Panc1 (cell line): ENCODE results near the gene ATR. TPM values are rescaled to one million over a fixed set of nuclear protein-coding genes. Genes with fewer than 3 reads are reported as not detected.

Source experiments
- ATAC-seq: fragments of 200-7000 bp; cut with Tn5 transposase; 2 replicates; pipeline ENCODE4 v1.9.1; 2020; ENCODE audit warnings: mild to moderate bottlenecking, moderate library complexity
- BruUV-seq: library from RNA; stranded (reverse); fragments of 400-500 nt; replicated peaks from 2 replicates; lab custom pipeline; 2021; lab: Mats Ljungman, UMichigan
- CTCF ChIA-PET: fragments of 300-600 bp; sonication (Branson Sonifier 250); formaldehyde crosslinking; loops from one replicate; lab custom pipeline; 2022; ENCODE audit warnings: antibody characterized with exemption; lab: Charles Lee
- POLR2A ChIA-PET: fragments of 300-600 bp; sonication (Branson Sonifier 250); formaldehyde crosslinking; loops from one replicate; lab custom pipeline; 2022; ENCODE audit warnings: antibody characterized with exemption; lab: Charles Lee
- DNase-seq: peaks from one replicate; pipeline ENCODE4 v3.0.0-alpha.2; 2010; ENCODE audit warnings: low read depth, low spot score
- H3K27ac ChIP-seq: 2 replicates; pipeline ENCODE4 v1.5.1; 2011; ENCODE audit warnings: mild to moderate bottlenecking, low read length, inconsistent platforms
- H3K27me3 ChIP-seq: fragments of 200-500 bp; sonication (Bioruptor generic); 2 replicates; pipeline ENCODE4 v1.6.0; 2014; ENCODE audit warnings: low read length, inconsistent platforms; ENCODE audit not compliant: control insufficient read depth, insufficient read depth
- H3K36me3 ChIP-seq: fragments of 200-500 bp; sonication (Bioruptor generic); 2 replicates; pipeline ENCODE4 v1.5.1; 2014; ENCODE audit warnings: inconsistent platforms, mild to moderate bottlenecking, low read length, moderate library complexity; ENCODE audit not compliant: control insufficient read depth, insufficient read depth
- H3K4me1 ChIP-seq: 2 replicates; pipeline ENCODE4 v1.5.1; 2011; ENCODE audit warnings: inconsistent platforms, mild to moderate bottlenecking, low read length, moderate library complexity; ENCODE audit not compliant: control insufficient read depth, insufficient read depth
- H3K4me3 ChIP-seq, 2 experiments: 2 replicates each; pipeline ENCODE4 v1.5.1; 2011 to 2012; ENCODE audit warnings: low read depth in 2 of 2, low read length in 2 of 2, mild to moderate bottlenecking in 2 of 2, inconsistent platforms in 1 of 2, moderate library complexity in 1 of 2
- H3K9me3 ChIP-seq: fragments of 200-500 bp; sonication (Bioruptor generic); 2 replicates; pipeline ENCODE4 v1.5.1; 2014; ENCODE audit warnings: low read depth, mild to moderate bottlenecking, inconsistent platforms, low read length, moderate library complexity; ENCODE audit not compliant: control insufficient read depth, insufficient read depth
- POLR2AphosphoS5 ChIP-seq: IDR thresholded peaks from 2 replicates; pipeline ENCODE4 v1.6.1; 2012; ENCODE audit warnings: mild to moderate bottlenecking, low read depth, low read length, moderate library complexity
- SIN3A ChIP-seq: IDR thresholded peaks from 2 replicates; pipeline ENCODE4 v1.6.1; 2012; ENCODE audit warnings: low read depth, mild to moderate bottlenecking, low read length, moderate library complexity, borderline replicate concordance; ENCODE audit not compliant: insufficient read depth
- TCF7L2 ChIP-seq: IDR thresholded peaks from 2 replicates; pipeline ENCODE4 v1.6.1; 2011; ENCODE audit warnings: mild to moderate bottlenecking, low read depth, low read length, inconsistent platforms
- in situ Hi-C: cut with HindIII; loops from 2 replicates; pipeline ENCODE4 v1.10.0; 2016; ENCODE audit warnings: low sequenced_read_pairs, low pct_unique_long_range_greater_than_20kb
- intact Hi-C: fragments of 100-400 bp; cut with micrococcal nuclease; formaldehyde crosslinking; loops from one replicate; pipeline ENCODE4 v1.10.0; 2022; ENCODE audit not compliant: unreplicated experiment
- total RNA-seq: library from RNA; stranded (reverse); gene quantifications from one replicate; pipeline ENCODE4 v1.2.1, GENCODE V29; 2021; ENCODE audit not compliant: unreplicated experiment
- TF ChIP-seq, protein P1 (sequence below), 2 experiments: IDR thresholded peaks; 2 replicates each; pipeline ENCODE4 v1.6.1; 2011 to 2012; ENCODE audit warnings: low read depth in 2 of 2, control low read depth in 1 of 2, low read length in 1 of 2, mild to moderate bottlenecking in 1 of 2, moderate library complexity in 1 of 2; ENCODE audit not compliant: insufficient read depth in 1 of 2
- TF ChIP-seq, protein P2 (sequence below): fragments of 450-650 bp; IDR thresholded peaks from 2 replicates; pipeline ENCODE4 v1.5.1; 2017; ENCODE audit warnings: mild to moderate bottlenecking

The ATR gene
- total RNA-seq, 1 experiment from 2014 or later, result 38.6 TPM

DNA sequence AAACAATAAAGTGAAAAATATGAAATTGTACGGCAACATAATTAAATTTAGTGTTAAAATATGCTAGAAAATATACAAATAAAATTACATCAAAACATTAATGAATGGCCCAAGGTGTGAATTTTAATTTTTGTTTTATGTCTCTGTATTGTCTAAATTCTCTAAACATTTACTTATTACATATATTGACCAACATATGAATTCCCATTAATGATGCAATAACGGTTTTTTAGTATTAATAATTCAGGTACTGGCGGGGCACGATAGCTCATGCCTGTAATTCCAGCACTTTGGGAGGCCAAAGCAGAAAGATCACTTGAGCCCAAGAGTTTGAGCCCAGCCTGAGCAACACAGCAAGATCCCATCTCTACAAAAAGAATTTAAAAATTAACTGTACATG lies 110.1 kb downstream of the ATR start:
- no peak for ATAC-seq
- in situ Hi-C loops, result no loop called here
- intact Hi-C loops, result no loop called here
- no peak for DNase-seq
- Histone ChIP-seq H3K9me3 (no peaks in the 10 kb centered on the region), H3K4me3 (no peak overlapping the region), H3K36me3 (no peaks in the 10 kb centered on the region; the same call in 1 of the 2 replicates), H3K4me1 (no peaks in the 10 kb centered on the region), H3K27me3 (no peaks in the 10 kb centered on the region), H3K27ac (no peak overlapping the region)
- ChIA-PET CTCF (no interaction called here), POLR2A (no interaction called here)
- no TSS peak for BruUV-seq
- TF ChIP-seq POLR2AphosphoS5, result no peak
- no peak for TF ChIP-seq TCF7L2
- TF ChIP-seq, protein P1, sequence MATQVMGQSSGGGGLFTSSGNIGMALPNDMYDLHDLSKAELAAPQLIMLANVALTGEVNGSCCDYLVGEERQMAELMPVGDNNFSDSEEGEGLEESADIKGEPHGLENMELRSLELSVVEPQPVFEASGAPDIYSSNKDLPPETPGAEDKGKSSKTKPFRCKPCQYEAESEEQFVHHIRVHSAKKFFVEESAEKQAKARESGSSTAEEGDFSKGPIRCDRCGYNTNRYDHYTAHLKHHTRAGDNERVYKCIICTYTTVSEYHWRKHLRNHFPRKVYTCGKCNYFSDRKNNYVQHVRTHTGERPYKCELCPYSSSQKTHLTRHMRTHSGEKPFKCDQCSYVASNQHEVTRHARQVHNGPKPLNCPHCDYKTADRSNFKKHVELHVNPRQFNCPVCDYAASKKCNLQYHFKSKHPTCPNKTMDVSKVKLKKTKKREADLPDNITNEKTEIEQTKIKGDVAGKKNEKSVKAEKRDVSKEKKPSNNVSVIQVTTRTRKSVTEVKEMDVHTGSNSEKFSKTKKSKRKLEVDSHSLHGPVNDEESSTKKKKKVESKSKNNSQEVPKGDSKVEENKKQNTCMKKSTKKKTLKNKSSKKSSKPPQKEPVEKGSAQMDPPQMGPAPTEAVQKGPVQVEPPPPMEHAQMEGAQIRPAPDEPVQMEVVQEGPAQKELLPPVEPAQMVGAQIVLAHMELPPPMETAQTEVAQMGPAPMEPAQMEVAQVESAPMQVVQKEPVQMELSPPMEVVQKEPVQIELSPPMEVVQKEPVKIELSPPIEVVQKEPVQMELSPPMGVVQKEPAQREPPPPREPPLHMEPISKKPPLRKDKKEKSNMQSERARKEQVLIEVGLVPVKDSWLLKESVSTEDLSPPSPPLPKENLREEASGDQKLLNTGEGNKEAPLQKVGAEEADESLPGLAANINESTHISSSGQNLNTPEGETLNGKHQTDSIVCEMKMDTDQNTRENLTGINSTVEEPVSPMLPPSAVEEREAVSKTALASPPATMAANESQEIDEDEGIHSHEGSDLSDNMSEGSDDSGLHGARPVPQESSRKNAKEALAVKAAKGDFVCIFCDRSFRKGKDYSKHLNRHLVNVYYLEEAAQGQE (IDR thresholded peaks at IDR 0.05; ENCODE audit: insufficient read depth in 1 of 2, low read depth in 2 of 2, low read length in 1 of 2), result no peak
- no peak for TF ChIP-seq SIN3A
- TF ChIP-seq, protein P2, sequence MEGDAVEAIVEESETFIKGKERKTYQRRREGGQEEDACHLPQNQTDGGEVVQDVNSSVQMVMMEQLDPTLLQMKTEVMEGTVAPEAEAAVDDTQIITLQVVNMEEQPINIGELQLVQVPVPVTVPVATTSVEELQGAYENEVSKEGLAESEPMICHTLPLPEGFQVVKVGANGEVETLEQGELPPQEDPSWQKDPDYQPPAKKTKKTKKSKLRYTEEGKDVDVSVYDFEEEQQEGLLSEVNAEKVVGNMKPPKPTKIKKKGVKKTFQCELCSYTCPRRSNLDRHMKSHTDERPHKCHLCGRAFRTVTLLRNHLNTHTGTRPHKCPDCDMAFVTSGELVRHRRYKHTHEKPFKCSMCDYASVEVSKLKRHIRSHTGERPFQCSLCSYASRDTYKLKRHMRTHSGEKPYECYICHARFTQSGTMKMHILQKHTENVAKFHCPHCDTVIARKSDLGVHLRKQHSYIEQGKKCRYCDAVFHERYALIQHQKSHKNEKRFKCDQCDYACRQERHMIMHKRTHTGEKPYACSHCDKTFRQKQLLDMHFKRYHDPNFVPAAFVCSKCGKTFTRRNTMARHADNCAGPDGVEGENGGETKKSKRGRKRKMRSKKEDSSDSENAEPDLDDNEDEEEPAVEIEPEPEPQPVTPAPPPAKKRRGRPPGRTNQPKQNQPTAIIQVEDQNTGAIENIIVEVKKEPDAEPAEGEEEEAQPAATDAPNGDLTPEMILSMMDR, result no peak

DNA sequence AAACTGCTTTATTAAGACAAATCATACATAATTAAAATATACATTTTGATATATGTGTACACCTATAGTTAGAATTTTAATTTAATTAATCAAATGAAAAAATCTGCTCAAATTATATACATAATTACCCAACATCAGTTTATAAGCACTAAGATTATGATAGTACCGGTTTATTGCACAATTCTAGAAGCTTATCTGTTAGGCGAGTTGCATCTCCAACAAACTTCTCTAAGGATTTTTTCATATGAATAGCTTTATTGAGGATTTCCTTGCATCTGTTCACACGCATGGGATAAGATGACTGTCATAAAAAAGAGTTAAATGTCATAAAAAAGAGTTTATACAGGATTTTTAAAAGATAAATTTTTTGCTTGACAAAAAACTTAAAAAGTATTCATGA lies 110.8 kb downstream of the ATR start:
- DNase-seq (no peak), ATAC-seq (no peak)
- no peaks in the 10 kb centered on the region for H3K9me3 ChIP-seq
- ChIA-PET CTCF (no interaction called here), POLR2A (no interaction called here)
- H3K4me1 ChIP-seq, result no peaks in the 10 kb centered on the region
- intact Hi-C loops (no loop called here), in situ Hi-C loops (no loop called here)
- H3K36me3 ChIP-seq, result no peaks in the 10 kb centered on the region; the same call in 1 of the 2 replicates
- no peaks in the 10 kb centered on the region for H3K27me3 ChIP-seq
- no peak overlapping the region for H3K4me3 ChIP-seq
- TF ChIP-seq, protein P2, result no peak
- TF ChIP-seq SIN3A (no peak), TCF7L2 (no peak), POLR2AphosphoS5 (no peak)
- TF ChIP-seq, protein P1 (IDR thresholded peaks at IDR 0.05; ENCODE audit: insufficient read depth in 1 of 2, low read depth in 2 of 2, low read length in 1 of 2), result no peak
- no TSS peak for BruUV-seq
- no peak overlapping the region for H3K27ac ChIP-seq
